ENCODE results near the gene RBM15. TPM values are rescaled to one million over a fixed set of nuclear protein-coding genes. Genes with fewer than 3 reads are reported as not detected.

The RBM15 gene
- total and polyA plus RNA-seq, 2 experiments from 2014 or later: 20.8 to 84.0 TPM

- TF ChIP-seq EZH2phosphoT487 (IDR thresholded peaks at IDR 0.05; ENCODE audit: unreplicated experiment) (no peak), EZH2 (IDR thresholded peaks at IDR 0.05; ENCODE audit: low read depth, unreplicated experiment) (no peak), STAT1 (IDR thresholded peaks at IDR 0.05; ENCODE audit: unreplicated experiment) (no peak), REST (IDR thresholded peaks at IDR 0.05; ENCODE audit: unreplicated experiment) (no peak), ZNF331 (CRISPR knock-in tag; IDR thresholded peaks at IDR 0.05; ENCODE audit: low read depth) (no peak)
- TF ChIP-seq, protein P1, sequence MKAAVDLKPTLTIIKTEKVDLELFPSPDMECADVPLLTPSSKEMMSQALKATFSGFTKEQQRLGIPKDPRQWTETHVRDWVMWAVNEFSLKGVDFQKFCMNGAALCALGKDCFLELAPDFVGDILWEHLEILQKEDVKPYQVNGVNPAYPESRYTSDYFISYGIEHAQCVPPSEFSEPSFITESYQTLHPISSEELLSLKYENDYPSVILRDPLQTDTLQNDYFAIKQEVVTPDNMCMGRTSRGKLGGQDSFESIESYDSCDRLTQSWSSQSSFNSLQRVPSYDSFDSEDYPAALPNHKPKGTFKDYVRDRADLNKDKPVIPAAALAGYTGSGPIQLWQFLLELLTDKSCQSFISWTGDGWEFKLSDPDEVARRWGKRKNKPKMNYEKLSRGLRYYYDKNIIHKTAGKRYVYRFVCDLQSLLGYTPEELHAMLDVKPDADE (IDR thresholded peaks at IDR 0.05): no peak
Observed at GRCh38 chr1:110384581-110385321, 45.6 kb downstream of the RBM15 start (continued).

GRCh38 chr1:110385369-110385768 is 46.2 kb downstream of the RBM15 start:
- DNase-seq (ENCODE audit: low spot score) (no peak), ATAC-seq (no peak)
- no peak overlapping the region for H3K4me3 Mint-ChIP-seq
- Histone ChIP-seq H4K20me1 (replicated peaks; ENCODE audit: insufficient read depth) (no peaks in the 10 kb centered on the region; the same call in 1 of the 2 replicates), H3K4me3 (no peak overlapping the region), H3K9me2 (ENCODE audit: insufficient read depth) (no peaks in the 10 kb centered on the region), H3K4me1 (ENCODE audit: insufficient read depth) (peaks cover 12% of the 10 kb centered on the region), H3K27me3 (ENCODE audit: insufficient read depth) (no peaks in the 10 kb centered on the region), H3K36me3 (ENCODE audit: insufficient read depth) (peaks cover 9% of the 10 kb centered on the region; the same call in 1 of the 2 replicates), H3F3A (replicated peaks; ENCODE audit: low read depth) (no peaks in the 10 kb centered on the region), H3K79me2 (replicated peaks; ENCODE audit: insufficient read depth) (no peaks in the 10 kb centered on the region), H3K4me2 (no peak overlapping the region), H3K27ac (ENCODE audit: low read depth) (no peak overlapping the region), H2AFZ (no peak overlapping the region)
- H3K27ac Mint-ChIP-seq: no peak overlapping the region
- H3K9me3 Mint-ChIP-seq: no peaks in the 10 kb centered on the region
- peaks cover 11% of the 10 kb centered on the region; the same call in 2 of the 3 replicates for H3K36me3 Mint-ChIP-seq (ENCODE audit: low read depth)
- no peaks in the 10 kb centered on the region for H3K27me3 Mint-ChIP-seq (ENCODE audit: insufficient read depth, low read depth, poor library complexity)
- no peak for TF ChIP-seq CTCF (conservative IDR thresholded peaks at IDR 0.05; ENCODE audit: low read depth in 2 of 2)
- no peak for TF ChIP-seq ZNF114 (CRISPR knock-in tag; IDR thresholded peaks at IDR 0.05)
- no peak for TF ChIP-seq CREB1 (CRISPR knock-in tag; IDR thresholded peaks at IDR 0.05; ENCODE audit: low read depth)
- no peak for TF ChIP-seq STAT1 (IDR thresholded peaks at IDR 0.05; ENCODE audit: unreplicated experiment)
- TF ChIP-seq, protein P1 (IDR thresholded peaks at IDR 0.05): no peak
- no peak for TF ChIP-seq REST (IDR thresholded peaks at IDR 0.05; ENCODE audit: unreplicated experiment)
- peaks cover 17% of the 10 kb centered on the region for H3K4me1 Mint-ChIP-seq
